ENCODE results near the gene CCDC117.

CCDC117 gene

GRCh38 chr22:28831140-28832072 lies 58.9 kb downstream of the CCDC117 start:
- no peak for DNase-seq

- DNase-seq: no peak
Observed at GRCh38 chr22:28832731-28833130, 60.2 kb downstream of the CCDC117 start.

GRCh38 chr22:28833276-28833923 lies 60.9 kb downstream of the CCDC117 start:
- no peak for DNase-seq

- no peak for DNase-seq
Observed at GRCh38 chr22:28835630-28836189, 63.2 kb downstream of the CCDC117 start.

- DNase-seq: no peak
Observed at GRCh38 chr22:28837640-28838039, 65.1 kb downstream of the CCDC117 start.
